Measurements from ENCODE around the gene RANBP17.
"Not testable (repeated sequence)": the region's sequence is repeated elsewhere in the genome, so short reads cannot be mapped to it uniquely, and the experiment has no call there.

Gene RANBP17

GRCh38 chr5:170861917-170862766, at the start of gene RANBP17:
RANBP17 (plus strand) TSS chr5:170862018.
- no peak for DNase-seq

- DNase-seq, result no peak
These were observed 48.6 kb upstream of the RANBP17 start for GRCh38 chr5:170813231-170813630.

- DNase-seq, result no peak
These were observed 44.6 kb upstream of the RANBP17 start for GRCh38 chr5:170817195-170817594.

GRCh38 chr5:170818232-170818631, 43.6 kb upstream of the RANBP17 start:
- no peak for DNase-seq

GRCh38 chr5:170819824-170820223, 42.0 kb upstream of the RANBP17 start:
- no peak for DNase-seq

GRCh38 chr5:170821257-170821800, 40.5 kb upstream of the RANBP17 start:
- DNase-seq, result no peak

- DNase-seq, result no peak
These were observed 35.7 kb upstream of the RANBP17 start for GRCh38 chr5:170826117-170826516.

- DNase-seq, result no peak
These were observed 29.6 kb upstream of the RANBP17 start for GRCh38 chr5:170832241-170832640.

- DNase-seq, result not testable (repeated sequence)
These were observed 27.8 kb upstream of the RANBP17 start for GRCh38 chr5:170833981-170834380.

GRCh38 chr5:170836226-170836625, 25.6 kb upstream of the RANBP17 start:
- DNase-seq, result no peak

GRCh38 chr5:170843870-170844269, 17.9 kb upstream of the RANBP17 start:
- DNase-seq, result no peak

- DNase-seq, result no peak
These were observed 17.2 kb upstream of the RANBP17 start for GRCh38 chr5:170844651-170845050.

- no peak for DNase-seq
These were observed 15.4 kb upstream of the RANBP17 start for GRCh38 chr5:170846416-170846815.

GRCh38 chr5:170846846-170847245, 15.0 kb upstream of the RANBP17 start:
- DNase-seq, result no peak

- no peak for DNase-seq
These were observed 13.8 kb upstream of the RANBP17 start for GRCh38 chr5:170848033-170848432.

- no peak for DNase-seq
These were observed 12.4 kb upstream of the RANBP17 start for GRCh38 chr5:170849374-170849773.

GRCh38 chr5:170854566-170854965, 7.3 kb upstream of the RANBP17 start:
- DNase-seq, result no peak

GRCh38 chr5:170857066-170857465, 4.8 kb upstream of the RANBP17 start:
- no peak for DNase-seq

- DNase-seq, result no peak
These were observed 1.4 kb upstream of the RANBP17 start for GRCh38 chr5:170860415-170860814.

GRCh38 chr5:170860818-170861666, 776 bp upstream of the RANBP17 start:
- DNase-seq, result no peak

GRCh38 chr5:170861667-170861916, 226 bp upstream of the RANBP17 start:
- no peak for DNase-seq

- no peak for DNase-seq
These were observed 1.8 kb downstream of the RANBP17 start for GRCh38 chr5:170863646-170864045.

GRCh38 chr5:170865622-170866021, 3.8 kb downstream of the RANBP17 start:
- no peak for DNase-seq

GRCh38 chr5:170867825-170868224, 6.0 kb downstream of the RANBP17 start:
- no peak for DNase-seq
